IMR-90 (cell line): ENCODE results near the gene OR2A12.

Experiments used
- CEBPB ChIP-seq: IDR thresholded peaks from 2 replicates; pipeline ENCODE4 v1.6.1; 2012; ENCODE audit warnings: low read depth, low read length, improper control_type of control experiment
- POLR2A ChIP-seq: IDR thresholded peaks from 2 replicates; pipeline ENCODE4 v1.6.1; 2012; ENCODE audit warnings: mild to moderate bottlenecking, low read depth, low read length

GRCh38 chr7:144109283-144109682 is 23.2 kb downstream of the OR2A12 start, which contains the start of gene OR2A2:
- no peak for TF ChIP-seq CEBPB
- TF ChIP-seq POLR2A: no peak
